IMR-90 (cell line): Measurements from ENCODE around the gene SMARCD2. TPM values are rescaled to one million over a fixed set of nuclear protein-coding genes. Genes with fewer than 3 reads are reported as not detected.

Source experiments
- ATAC-seq: fragments of 200-7000 bp; cut with Tn5 transposase; 2 replicates; pipeline ENCODE4 v1.9.1; 2020; ENCODE audit warnings: low read depth, mild to moderate bottlenecking, moderate library complexity
- BruUV-seq: library from RNA; stranded (reverse); fragments of 400-500 nt; replicated peaks from 2 replicates; lab custom pipeline; 2021; lab: Mats Ljungman, UMichigan
- CTCF ChIA-PET: fragments of 300-600 bp; formaldehyde crosslinking; extraction: SDS; loops from one replicate; lab custom pipeline; 2021; ENCODE audit warnings: antibody characterized with exemption; lab: Yijun Ruan, JAX
- POLR2A ChIA-PET: fragments of 300-600 bp; sonication (Branson Sonifier 250); formaldehyde crosslinking; loops from one replicate; lab custom pipeline; 2022; ENCODE audit warnings: antibody characterized with exemption; ENCODE audit not compliant: unreplicated experiment; lab: Charles Lee
- DNase-seq: peaks from one replicate; pipeline ENCODE4 v3.0.0; 2013
- H2AFZ ChIP-seq: replicated peaks from 2 replicates; pipeline ENCODE3; 2013; ENCODE audit warnings: low read length, mild to moderate bottlenecking; ENCODE audit not compliant: poor library complexity
- H2AK5ac ChIP-seq: 2 replicates; pipeline ENCODE4 v1.6.1; 2013; ENCODE audit warnings: low read depth, low read length, inconsistent platforms
- H2AK9ac ChIP-seq: replicated peaks from 2 replicates; pipeline ENCODE3; 2013; ENCODE audit warnings: mild to moderate bottlenecking, low read depth, low read length, moderate library complexity; ENCODE audit not compliant: poor library complexity
- H2BK120ac ChIP-seq: 2 replicates; pipeline ENCODE4 v1.6.1; 2013; ENCODE audit warnings: low read depth, low read length, inconsistent platforms
- H2BK15ac ChIP-seq: 3 replicates; pipeline ENCODE4 v1.6.1; 2013; ENCODE audit warnings: low read depth, low read length, inconsistent platforms
- H2BK20ac ChIP-seq: 2 replicates; pipeline ENCODE4 v1.6.1; 2013; ENCODE audit warnings: low read depth, mild to moderate bottlenecking, inconsistent platforms, low read length, moderate library complexity
- H2BK5ac ChIP-seq: 2 replicates; pipeline ENCODE4 v1.6.1; 2013; ENCODE audit warnings: mild to moderate bottlenecking, low read depth, low read length, inconsistent platforms; ENCODE audit not compliant: poor library complexity, severe bottlenecking
- H3K14ac ChIP-seq: replicated peaks from 2 replicates; pipeline ENCODE4 v1.6.1; 2013; ENCODE audit warnings: low read depth, low read length, inconsistent platforms
- H3K18ac ChIP-seq: 2 replicates; pipeline ENCODE4 v1.6.1; 2013; ENCODE audit warnings: low read depth, low read length, control low read depth
- H3K23ac ChIP-seq: 2 replicates; pipeline ENCODE4 v1.6.1; 2013; ENCODE audit warnings: low read depth, low read length, inconsistent platforms
- H3K27ac ChIP-seq: 2 replicates; pipeline ENCODE4 v1.5.1; 2013; ENCODE audit warnings: mild to moderate bottlenecking, control low read depth, low read length; ENCODE audit not compliant: insufficient read depth
- H3K27me3 ChIP-seq: 2 replicates; pipeline ENCODE4 v1.6.1; 2013; ENCODE audit warnings: low read length; ENCODE audit not compliant: control insufficient read depth, insufficient read depth
- H3K36me3 ChIP-seq: 2 replicates; pipeline ENCODE4 v1.6.1; 2013; ENCODE audit warnings: low read length, mixed read lengths; ENCODE audit not compliant: control insufficient read depth, insufficient read depth
- H3K4ac ChIP-seq: 2 replicates; pipeline ENCODE4 v1.6.1; 2013; ENCODE audit warnings: low read depth, low read length, inconsistent platforms
- H3K4me1 ChIP-seq: 2 replicates; pipeline ENCODE4 v1.6.1; 2013; ENCODE audit warnings: low read length, mixed read lengths; ENCODE audit not compliant: control insufficient read depth, insufficient read depth
- H3K4me2 ChIP-seq: 2 replicates; pipeline ENCODE4 v1.6.1; 2013; ENCODE audit warnings: low read depth, mild to moderate bottlenecking, control low read depth, low read length, moderate library complexity
- H3K4me3 ChIP-seq: 2 replicates; pipeline ENCODE4 v1.5.1; 2013; ENCODE audit warnings: low read depth, mild to moderate bottlenecking, control low read depth, low read length, moderate library complexity; ENCODE audit not compliant: insufficient read depth
- H3K56ac ChIP-seq: 2 replicates; pipeline ENCODE4 v1.6.1; 2013; ENCODE audit warnings: low read length, inconsistent platforms; ENCODE audit not compliant: insufficient read depth; ENCODE audit errors: extremely low read depth
- H3K79me1 ChIP-seq, 2 experiments: 2 replicates each; pipeline ENCODE4 v1.6.1; 2013; ENCODE audit warnings: low read length in 2 of 2, inconsistent platforms in 1 of 2, low read depth in 1 of 2
- H3K9ac ChIP-seq: 2 replicates; pipeline ENCODE4 v1.6.1; 2013; ENCODE audit warnings: low read depth, low read length, control low read depth
- H3K9me1 ChIP-seq: 2 replicates; pipeline ENCODE4 v1.6.1; 2013; ENCODE audit warnings: low read length, inconsistent platforms; ENCODE audit not compliant: insufficient read depth
- H3K9me3 ChIP-seq: 2 replicates; pipeline ENCODE4 v1.6.1; 2013; ENCODE audit warnings: low read length; ENCODE audit not compliant: control insufficient read depth, insufficient read depth
- H4K20me1 ChIP-seq: 2 replicates; pipeline ENCODE4 v1.6.1; 2013; ENCODE audit warnings: low read length, inconsistent platforms; ENCODE audit not compliant: insufficient read depth
- H4K5ac ChIP-seq: 2 replicates; pipeline ENCODE4 v1.6.1; 2013; ENCODE audit warnings: mild to moderate bottlenecking, low read depth, low read length, control low read depth
- H4K8ac ChIP-seq, 2 experiments: 2 replicates each; pipeline ENCODE4 v1.6.1; 2013; ENCODE audit warnings: low read depth in 2 of 2, low read length in 2 of 2, control low read depth in 1 of 2, inconsistent platforms in 1 of 2
- H4K91ac ChIP-seq: 2 replicates; pipeline ENCODE4 v1.6.1; 2013; ENCODE audit warnings: low read depth, low read length, inconsistent platforms; ENCODE audit not compliant: insufficient read depth
- CEBPB ChIP-seq: IDR thresholded peaks from 2 replicates; pipeline ENCODE4 v1.6.1; 2012; ENCODE audit warnings: low read depth, low read length, improper control_type of control experiment
- FOS ChIP-seq: fragments of 150-350 bp; IDR thresholded peaks from 2 replicates; pipeline ENCODE4 v1.6.1; 2016; ENCODE audit warnings: low read depth, low read length
- MAFK ChIP-seq: IDR thresholded peaks from 2 replicates; pipeline ENCODE4 v1.6.1; 2012; ENCODE audit warnings: low read depth, low read length, improper control_type of control experiment
- MAZ ChIP-seq: IDR thresholded peaks from 2 replicates; pipeline ENCODE4 v1.6.1; 2012; ENCODE audit warnings: low read depth, mild to moderate bottlenecking, low read length, improper control_type of control experiment, moderate library complexity, borderline replicate concordance
- MXI1 ChIP-seq: IDR thresholded peaks from 2 replicates; pipeline ENCODE4 v1.6.1; 2012; ENCODE audit warnings: low read depth, mild to moderate bottlenecking, low read length, moderate library complexity, borderline replicate concordance
- POLR2A ChIP-seq: IDR thresholded peaks from 2 replicates; pipeline ENCODE4 v1.6.1; 2012; ENCODE audit warnings: mild to moderate bottlenecking, low read depth, low read length
- RFX5 ChIP-seq: IDR thresholded peaks from 2 replicates; pipeline ENCODE4 v1.8.0; 2012; ENCODE audit warnings: low read depth, mild to moderate bottlenecking, low read length, moderate library complexity
- SMC3 ChIP-seq: fragments of 150-350 bp; IDR thresholded peaks from 2 replicates; pipeline ENCODE4 v1.6.1; 2016; ENCODE audit warnings: low read depth, mild to moderate bottlenecking, antibody characterized with exemption, low read length, moderate library complexity
- WGBS, 2 experiments: methylation state at CpG; one replicate each; pipeline versions ENCODE4 v1.1.5 to v1.1.7; 2013; ENCODE audit warnings: missing lambda C conversion rate in 2 of 2; ENCODE audit not compliant: insufficient read length in 1 of 2; ENCODE audit errors: extremely low coverage in 2 of 2; 5-methylcytosine and 5-hydroxymethylcytosine counted together
- dilution Hi-C: fragments of 300-500 bp; cut with HindIII; formaldehyde crosslinking; loops from one replicate; pipeline ENCODE4 v1.14.3; 2018; ENCODE audit warnings: low sequenced_read_pairs; ENCODE audit not compliant: unreplicated experiment
- in situ Hi-C: fragments of 300-500 bp; cut with MboI; formaldehyde crosslinking; loops from 3 replicates; pipeline ENCODE4 v1.14.3; 2019; ENCODE audit warnings: low sequenced_read_pairs, inconsistent platforms, mixed read lengths
- intact Hi-C: fragments of 100-400 bp; cut with micrococcal nuclease; formaldehyde crosslinking; loops from 2 replicates; pipeline ENCODE4 v1.10.0; 2022
- polyA plus RNA-seq, 3 experiments: library from polyadenylated mRNA; depleted of rRNA; stranded (reverse); fragments of >200 nt; gene quantifications; 2 replicates each; pipeline ENCODE4 v1.2.3, GENCODE V29; 2012; ENCODE audit warnings: low replicate concordance in 1 of 3
- total RNA-seq: library from RNA; depleted of rRNA; stranded (reverse); fragments of >200 nt; gene quantifications from 2 replicates; pipeline ENCODE4 v1.2.3, GENCODE V29; 2012

The SMARCD2 gene
- total and polyA plus RNA-seq, 2 of the 4 experiments (the other 2 are of a cell fraction) = 56.9 to 91.2 TPM

DNA sequence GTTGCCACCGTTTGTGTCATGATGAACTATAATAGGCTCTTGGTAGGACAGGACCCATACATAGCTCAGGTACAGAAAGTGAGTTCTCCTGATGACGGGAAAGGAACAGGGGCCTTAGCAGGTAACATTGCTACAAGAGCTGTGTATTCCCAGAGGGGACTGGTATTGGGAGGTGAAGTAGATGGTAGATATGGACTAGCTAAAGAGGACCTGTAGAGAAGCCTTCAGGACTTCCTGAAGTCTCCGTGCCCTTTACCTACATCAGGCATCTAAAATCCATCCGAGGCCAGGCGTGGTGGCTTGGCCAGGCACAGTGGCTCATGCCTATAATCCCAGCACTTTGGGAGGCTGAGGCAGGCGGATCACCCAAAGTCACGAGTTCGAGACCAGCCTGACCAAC, 12.7 kb upstream of the SMARCD2 start:
- no peak overlapping the region for H2AK9ac ChIP-seq
- no peak overlapping the region for H4K8ac ChIP-seq
- no peaks in the 10 kb centered on the region for H3K36me3 ChIP-seq
- CTCF ChIA-PET = no interaction called here
- no peak overlapping the region for H4K91ac ChIP-seq
- H4K5ac ChIP-seq = no peak overlapping the region
- H2BK20ac ChIP-seq = no peak overlapping the region
- H3K18ac ChIP-seq = no peak overlapping the region
- no peak overlapping the region for H2AK5ac ChIP-seq
- TF ChIP-seq RFX5 = no peak
- no peak for TF ChIP-seq MAZ
- no peak for TF ChIP-seq FOS
- TF ChIP-seq POLR2A = no peak
- TF ChIP-seq CEBPB = no peak
- no peak for TF ChIP-seq SMC3
- TF ChIP-seq MAFK = no peak
- TF ChIP-seq MXI1 = no peak
- no peak overlapping the region for H2AFZ ChIP-seq
- H3K4me2 ChIP-seq = no peak overlapping the region
- no peaks in the 10 kb centered on the region for H3K4me1 ChIP-seq
- in situ Hi-C loops (no loop called here), dilution Hi-C loops (no loop called here), intact Hi-C loops (no loop called here)
- H3K9me1 ChIP-seq = no peaks in the 10 kb centered on the region
- H3K9me3 ChIP-seq = no peaks in the 10 kb centered on the region
- no peak overlapping the region for H3K23ac ChIP-seq
- no peak overlapping the region for H3K56ac ChIP-seq
- H2BK5ac ChIP-seq = no peak overlapping the region
- H2BK15ac ChIP-seq = no peak overlapping the region
- no peak overlapping the region for H3K4me3 ChIP-seq
- POLR2A ChIA-PET = no interaction called here
- no peak overlapping the region for H2BK120ac ChIP-seq
- no peaks in the 10 kb centered on the region for H3K79me1 ChIP-seq
- peaks cover 34% of the 10 kb centered on the region for H3K27me3 ChIP-seq
- H4K20me1 ChIP-seq = no peaks in the 10 kb centered on the region
- no peak overlapping the region for H3K4ac ChIP-seq
- BruUV-seq = no TSS peak
- no peak overlapping the region for H3K9ac ChIP-seq
- no peak for DNase-seq
- H3K27ac ChIP-seq = no peak overlapping the region
- 100% methylated on average over 5 of the region's 8 CpGs; no CpG with 5 or more reads in 1 of the 2 experiments for WGBS, 2 experiments
- ATAC-seq = no peak
- H3K14ac ChIP-seq = no peak overlapping the region
